Natural killer cell treated with Interleukin-12 subunit alpha and Interleukin-12 subunit beta and Interleukin-15 and Interleukin-18, amount 100 ng/mL, for 72 hours (primary cell): ENCODE data around the gene FGFR4. TPM values are rescaled to one million over a fixed set of nuclear protein-coding genes. Genes with fewer than 3 reads are reported as not detected.

Experiments
- ATAC-seq, 2 donors: fragments of 150-1000 bp; cut with Tn5 transposase in 1 of 2; sonication (Bioruptor Pico), chemical (Tn5 transposase) in 1 of 2; 2 replicates each; pipeline ENCODE4 v1.10.0; 2021
- DNase-seq: peaks from one replicate; pipeline ENCODE4 v3.0.0; 2022; ENCODE audit warnings: low spot score
- H3K27ac Mint-ChIP-seq, 2 donors: 1 replicate in 1 of 2; 2 replicates in 1 of 2; pipeline ENCODE4 v1.8.0; 2022; ENCODE audit warnings: mixed read lengths in 2 of 2, mild to moderate bottlenecking in 1 of 2, moderate library complexity in 1 of 2
- H3K27me3 Mint-ChIP-seq, 2 donors: 1 replicate in 1 of 2; 2 replicates in 1 of 2; pipeline ENCODE4 v1.8.0; 2022; ENCODE audit warnings: mixed read lengths in 2 of 2
- H3K36me3 Mint-ChIP-seq: one replicate; pipeline ENCODE4 v1.8.0; 2022; ENCODE audit warnings: mixed read lengths
- H3K4me1 Mint-ChIP-seq, 2 donors: 1 replicate in 1 of 2; 2 replicates in 1 of 2; pipeline ENCODE4 v1.8.0; 2022; ENCODE audit warnings: low read depth in 2 of 2, mixed read lengths in 2 of 2, mild to moderate bottlenecking in 1 of 2
- H3K4me3 Mint-ChIP-seq: one replicate; pipeline ENCODE4 v1.8.0; 2022; ENCODE audit warnings: mixed read lengths
- H3K9me3 Mint-ChIP-seq: 2 replicates; pipeline ENCODE4 v1.8.0; 2022; ENCODE audit warnings: mixed read lengths
- total RNA-seq, 2 donors: library from RNA; stranded (reverse); gene quantifications; one replicate each; pipeline ENCODE4 v1.2.3, GENCODE V29; 2022

FGFR4 gene
- total RNA-seq, 2 donors from 2014 or later = 1.9 to 2.0 TPM

GRCh38 chr5:177142098-177142611, 55.4 kb downstream of the FGFR4 start:
- no peaks in the 10 kb centered on the region for H3K27me3 Mint-ChIP-seq
- no peak overlapping the region for H3K4me3 Mint-ChIP-seq
- peaks cover 23 to 34% of the 10 kb centered on the region in 2 donors for H3K4me1 Mint-ChIP-seq
- H3K27ac Mint-ChIP-seq = peak overlapping the region; percentile 11 to 57
- no peaks in the 10 kb centered on the region for H3K9me3 Mint-ChIP-seq
- DNase-seq = no peak
- no peak for ATAC-seq
- peaks cover 6% of the 10 kb centered on the region for H3K36me3 Mint-ChIP-seq

DNA sequence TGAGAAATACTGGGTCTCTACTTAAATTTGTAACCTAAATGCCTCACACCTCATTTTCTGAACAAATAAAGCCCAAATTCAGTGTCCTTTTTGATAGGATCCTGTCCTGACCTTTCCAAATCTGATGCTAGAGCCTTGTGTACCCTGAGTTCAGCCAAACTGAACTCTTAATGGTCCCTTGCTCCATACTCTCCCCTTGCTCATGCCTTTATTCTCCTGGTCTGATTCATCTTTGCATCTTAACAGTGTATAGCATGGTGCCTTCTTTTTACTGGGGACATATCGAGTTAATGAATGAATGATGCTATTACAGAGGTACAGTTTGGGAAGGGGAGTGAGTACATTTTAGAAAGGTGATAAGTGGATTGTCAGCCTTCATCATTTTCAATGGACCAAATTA, 56.1 kb downstream of the FGFR4 start:
- Mint-ChIP-seq H3K27ac (peak overlapping the region in 1 of 2 donors; percentile 11), H3K36me3 (peaks cover 6% of the 10 kb centered on the region)
- no peak for ATAC-seq

DNA sequence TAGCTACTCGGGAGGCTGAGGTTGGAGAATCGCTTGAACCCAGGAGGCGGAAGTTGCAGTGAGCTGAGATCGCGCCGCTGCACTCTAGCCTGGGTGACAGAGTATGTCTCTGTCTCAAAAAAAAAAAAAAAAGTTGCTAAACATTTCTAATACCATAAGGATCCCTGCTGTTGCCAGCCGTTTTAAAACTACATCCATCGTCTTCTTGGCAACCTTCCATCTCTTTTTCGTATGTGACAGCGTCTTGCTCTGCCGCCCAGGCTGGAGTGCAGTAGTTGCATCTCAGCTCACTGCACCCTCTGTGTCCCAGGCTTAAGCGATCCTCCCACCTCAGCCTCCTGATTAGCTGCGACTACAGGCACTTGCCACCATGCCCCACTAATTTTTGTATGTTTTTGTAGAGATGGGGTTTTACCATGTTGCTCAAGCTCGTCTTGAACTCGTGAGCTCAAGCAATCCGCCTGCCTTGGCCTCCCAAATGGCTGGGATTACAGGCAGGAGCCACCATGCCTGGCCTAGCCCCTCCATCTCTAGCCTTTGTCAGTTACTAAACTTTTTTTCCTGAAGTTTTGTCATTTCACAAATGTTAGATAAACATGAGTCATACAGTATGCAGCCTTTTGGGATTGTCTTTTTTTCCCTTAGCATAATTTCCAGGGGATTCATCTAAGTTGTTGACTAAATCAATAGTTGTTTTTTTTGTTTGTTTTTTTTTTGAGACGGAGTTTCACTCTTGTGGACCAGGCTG, 60.4 kb downstream of the FGFR4 start:
- no peak overlapping the region for H3K27ac Mint-ChIP-seq
- DNase-seq (no peak), ATAC-seq (no peak)
- no peaks in the 10 kb centered on the region for H3K36me3 Mint-ChIP-seq
- peaks cover 10 to 11% of the 10 kb centered on the region in 2 donors for H3K4me1 Mint-ChIP-seq
- no peaks in the 10 kb centered on the region for H3K9me3 Mint-ChIP-seq
- no peak overlapping the region for H3K4me3 Mint-ChIP-seq
- no peaks in the 10 kb centered on the region for H3K27me3 Mint-ChIP-seq

More for the DNA sequence above, 56.1 kb downstream of the FGFR4 start:
- no peak for DNase-seq
- H3K4me3 Mint-ChIP-seq = no peak overlapping the region
- H3K9me3 Mint-ChIP-seq = no peaks in the 10 kb centered on the region
- peaks cover 26 to 34% of the 10 kb centered on the region in 2 donors for H3K4me1 Mint-ChIP-seq
- no peaks in the 10 kb centered on the region for H3K27me3 Mint-ChIP-seq

Other genes starting within 250 kb of the FGFR4 start
- gene HK3, start 187.6 kb upstream of the FGFR4 start, total RNA-seq = 10 to 100 TPM in 1 of 2 donors, under 1 TPM in 1; 0.36 to 13.3 TPM
- 10 to 100 TPM; 41.3 to 74.9 TPM for gene UIMC1, start 80.1 kb upstream of the FGFR4 start, total RNA-seq
- gene ZNF346, start 64.2 kb upstream of the FGFR4 start, total RNA-seq = 10 to 100 TPM; 23.5 to 46.9 TPM
- 100 to 1,000 TPM in 1 of 2 donors, 10 to 100 TPM in 1; 96.8 to 166 TPM for gene NSD1, start 46.9 kb downstream of the FGFR4 start, total RNA-seq
- gene RAB24, start 216.8 kb downstream of the FGFR4 start, total RNA-seq = 10 to 100 TPM; 44.2 to 49.8 TPM
- gene PRELID1, start 216.9 kb downstream of the FGFR4 start, total RNA-seq = 100 to 1,000 TPM; 310 to 360 TPM
- 10 to 100 TPM; 15.0 to 24.8 TPM for gene MXD3, start 225.0 kb downstream of the FGFR4 start, total RNA-seq